Measurements from ENCODE around the gene OR10A2.

The OR10A2 gene, protein sequence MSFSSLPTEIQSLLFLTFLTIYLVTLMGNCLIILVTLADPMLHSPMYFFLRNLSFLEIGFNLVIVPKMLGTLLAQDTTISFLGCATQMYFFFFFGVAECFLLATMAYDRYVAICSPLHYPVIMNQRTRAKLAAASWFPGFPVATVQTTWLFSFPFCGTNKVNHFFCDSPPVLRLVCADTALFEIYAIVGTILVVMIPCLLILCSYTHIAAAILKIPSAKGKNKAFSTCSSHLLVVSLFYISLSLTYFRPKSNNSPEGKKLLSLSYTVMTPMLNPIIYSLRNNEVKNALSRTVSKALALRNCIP

DNA sequence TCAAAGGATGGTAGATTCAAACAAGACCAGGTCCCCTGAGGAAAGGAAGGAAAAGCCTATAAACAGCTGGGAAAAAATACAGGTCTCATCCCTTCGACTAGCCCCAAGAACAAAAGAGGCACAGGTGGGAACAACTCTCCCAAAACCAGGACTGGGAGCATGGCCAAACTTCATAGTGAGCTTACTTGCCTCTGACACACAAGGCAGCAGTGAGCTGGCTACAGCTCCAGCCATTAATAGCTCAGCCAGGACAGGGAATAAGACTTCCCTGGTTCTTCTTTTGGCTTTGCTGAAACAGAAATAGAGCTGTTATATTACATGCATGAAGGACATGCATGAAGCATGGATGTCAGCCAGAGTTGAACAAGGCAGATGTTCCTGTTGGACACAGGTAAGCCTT lies at the start of gene OR10A2:
Gene OR10A2 (plus strand): TSS at position 97 of the 400 bp plus-strand sequence. CDS start 6,698 bp downstream, outside the sequence.
- Histone ChIP-seq H3K9ac (ENCODE audit: low read length) (no peak within 1 kb of the TSS), H3K9me3 (ENCODE audit: control insufficient read depth, low read length) (no peaks in the 10 kb centered on the region), H3K4me3 (ENCODE audit: low read length) (no peak within 1 kb of the TSS), H3K4me1 (ENCODE audit: control insufficient read depth, insufficient read depth, low read length) (no peaks in the 10 kb centered on the region), H3K36me3 (ENCODE audit: control insufficient read depth, insufficient read depth, low read length, severe bottlenecking) (no peaks in the 10 kb centered on the region), H3K27me3 (replicated peaks; ENCODE audit: control insufficient read depth, insufficient read depth, low read length) (no peaks in the 10 kb centered on the region)
- DNase-seq (ENCODE audit: low read depth) = no peak

DNA sequence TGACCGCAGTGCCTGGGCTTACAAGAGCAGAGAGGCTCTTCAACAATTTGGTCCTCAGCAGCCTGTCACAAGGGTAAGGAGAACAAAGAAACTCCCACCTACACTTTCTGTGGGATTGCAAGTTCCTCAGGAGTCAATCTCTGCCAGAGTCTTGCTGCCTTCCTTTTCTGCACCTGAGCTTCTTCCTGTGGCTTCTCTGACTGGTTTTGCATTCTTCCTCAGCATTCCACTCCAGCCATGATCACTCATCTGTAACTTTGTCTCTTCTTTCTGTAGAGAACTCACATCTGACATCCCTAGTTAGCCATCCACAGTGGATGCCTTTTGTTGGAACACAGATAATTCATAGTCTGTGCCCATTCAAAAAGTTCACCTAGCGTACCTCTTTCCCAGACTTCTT lies 49.2 kb upstream of the OR10A2 start:
- peaks cover 14% of the 10 kb centered on the region for H3K27me3 ChIP-seq (replicated peaks; ENCODE audit: control insufficient read depth, insufficient read depth, low read length)
- DNase-seq (ENCODE audit: low read depth) = no peak
- H3K9me3 ChIP-seq (ENCODE audit: control insufficient read depth, low read length) = no peaks in the 10 kb centered on the region
- H3K9ac ChIP-seq (ENCODE audit: low read length) = no peak overlapping the region
- H3K36me3 ChIP-seq (ENCODE audit: control insufficient read depth, insufficient read depth, low read length, severe bottlenecking) = no peaks in the 10 kb centered on the region
- no peaks in the 10 kb centered on the region for H3K4me1 ChIP-seq (ENCODE audit: control insufficient read depth, insufficient read depth, low read length)
- H3K4me3 ChIP-seq (ENCODE audit: low read length) = no peak overlapping the region

DNA sequence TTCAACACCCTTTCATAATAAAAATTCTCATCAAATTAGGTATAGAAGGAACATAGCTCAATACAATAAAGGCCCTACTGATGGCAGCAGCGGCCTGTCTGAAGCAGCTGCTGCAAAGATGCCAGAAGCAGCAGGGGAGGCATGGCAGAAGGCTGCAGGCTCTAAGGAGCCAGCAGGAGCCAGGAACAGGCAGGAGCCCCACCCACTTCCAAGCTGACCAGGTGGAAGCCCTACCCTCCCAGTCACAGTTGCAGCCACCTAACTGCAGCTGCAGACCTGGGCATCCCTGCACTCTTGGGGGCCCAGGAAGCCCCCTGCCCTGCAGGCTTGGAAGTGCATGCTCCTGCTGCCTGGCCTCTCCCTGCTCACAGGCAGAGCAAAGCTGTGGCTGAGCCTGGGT lies 45.2 kb upstream of the OR10A2 start:
- Histone ChIP-seq H3K9ac (ENCODE audit: low read length) (no peak overlapping the region), H3K36me3 (ENCODE audit: control insufficient read depth, insufficient read depth, low read length, severe bottlenecking) (no peaks in the 10 kb centered on the region), H3K4me3 (ENCODE audit: low read length) (no peak overlapping the region), H3K4me1 (ENCODE audit: control insufficient read depth, insufficient read depth, low read length) (no peaks in the 10 kb centered on the region), H3K9me3 (ENCODE audit: control insufficient read depth, low read length) (peaks cover 9% of the 10 kb centered on the region), H3K27me3 (replicated peaks; ENCODE audit: control insufficient read depth, insufficient read depth, low read length) (peaks cover 12% of the 10 kb centered on the region)
- no peak for DNase-seq (ENCODE audit: low read depth)

DNA sequence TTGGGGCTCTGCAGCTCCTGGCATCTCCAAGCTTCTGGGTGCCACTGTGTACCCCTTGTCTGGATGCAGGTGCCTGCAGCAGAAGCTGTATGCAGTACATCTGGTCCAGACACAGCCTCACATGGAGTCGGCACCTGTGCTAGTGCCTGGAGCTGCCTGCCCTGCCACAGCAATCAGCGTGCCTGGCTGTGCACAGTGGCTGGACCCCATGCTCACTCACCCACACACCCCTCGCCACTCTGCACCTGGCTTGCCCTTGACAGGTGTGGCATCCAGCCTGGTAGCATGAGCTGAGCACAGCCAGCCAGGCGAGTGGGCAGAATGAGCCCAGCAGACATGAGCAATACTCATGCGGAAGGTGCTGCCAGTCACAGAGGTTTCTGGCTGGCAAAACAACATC lies 43.9 kb upstream of the OR10A2 start:
- Histone ChIP-seq H3K27me3 (replicated peaks; ENCODE audit: control insufficient read depth, insufficient read depth, low read length) (peaks cover 2% of the 10 kb centered on the region), H3K9ac (ENCODE audit: low read length) (no peak overlapping the region), H3K9me3 (ENCODE audit: control insufficient read depth, low read length) (peaks cover 9% of the 10 kb centered on the region), H3K36me3 (ENCODE audit: control insufficient read depth, insufficient read depth, low read length, severe bottlenecking) (no peaks in the 10 kb centered on the region), H3K4me1 (ENCODE audit: control insufficient read depth, insufficient read depth, low read length) (no peaks in the 10 kb centered on the region), H3K4me3 (ENCODE audit: low read length) (no peak overlapping the region)
- DNase-seq (ENCODE audit: low read depth) = no peak

DNA sequence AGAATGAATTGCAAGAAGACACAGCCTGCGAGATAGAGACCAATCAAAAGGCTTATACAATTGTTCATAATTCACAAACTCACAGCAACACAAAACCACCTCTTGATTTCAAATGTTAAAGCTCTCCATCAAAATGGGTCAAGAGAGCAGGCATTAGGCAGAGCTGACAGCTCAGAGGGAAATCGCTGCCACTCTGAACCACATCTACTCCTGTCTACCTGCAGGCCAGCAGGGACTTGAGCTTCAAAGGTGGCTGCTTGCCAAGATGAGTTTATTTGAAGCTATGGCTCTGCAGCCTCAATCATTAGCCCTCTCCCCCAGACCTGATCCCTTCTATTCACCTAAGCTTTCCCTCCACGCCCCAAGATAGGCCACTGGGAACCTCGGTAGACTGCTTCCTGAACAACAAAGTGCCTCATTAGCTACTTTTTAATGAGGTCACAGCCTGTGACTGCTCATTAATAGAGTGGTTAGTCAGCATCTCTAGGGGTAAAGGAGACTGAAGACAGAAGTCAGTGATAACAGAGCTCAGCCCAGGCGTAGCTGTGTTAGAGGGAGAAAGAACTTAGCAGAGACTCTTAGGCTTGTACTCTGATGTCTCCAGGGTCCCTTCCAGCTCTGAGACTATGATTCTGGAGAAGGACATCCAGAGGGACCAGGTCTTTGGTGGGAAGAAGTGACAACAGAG lies 38.6 kb upstream of the OR10A2 start:
- Histone ChIP-seq H3K9ac (ENCODE audit: low read length) (no peak overlapping the region), H3K36me3 (ENCODE audit: control insufficient read depth, insufficient read depth, low read length, severe bottlenecking) (no peaks in the 10 kb centered on the region), H3K27me3 (replicated peaks; ENCODE audit: control insufficient read depth, insufficient read depth, low read length) (no peaks in the 10 kb centered on the region), H3K4me3 (ENCODE audit: low read length) (no peak overlapping the region), H3K4me1 (ENCODE audit: control insufficient read depth, insufficient read depth, low read length) (no peaks in the 10 kb centered on the region), H3K9me3 (ENCODE audit: control insufficient read depth, low read length) (peaks cover 9% of the 10 kb centered on the region)
- DNase-seq (ENCODE audit: low read depth) = no peak

DNA sequence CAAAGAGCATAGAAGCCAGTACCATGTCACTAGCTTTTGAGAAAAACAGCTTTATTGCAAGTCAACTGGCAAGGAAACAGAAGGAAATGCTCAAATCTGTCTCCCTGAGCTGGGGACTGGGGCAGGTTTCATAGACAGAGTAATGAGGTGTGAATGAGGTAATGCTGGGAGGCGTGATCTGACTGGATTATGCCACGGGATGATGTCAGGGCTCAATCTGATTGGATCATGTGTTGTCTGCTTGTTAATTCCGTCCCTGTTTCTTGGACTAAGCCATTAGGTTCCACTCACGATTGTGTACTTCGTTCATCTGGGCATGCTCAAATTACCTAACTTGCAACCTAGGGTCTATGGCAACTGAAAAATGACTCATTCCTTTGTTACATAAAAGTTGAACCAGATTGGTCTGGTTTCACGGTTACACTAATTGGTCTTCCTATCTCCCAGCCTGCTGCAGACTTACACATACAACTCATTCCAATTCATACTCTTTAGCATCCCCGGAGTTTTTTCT lies 37.6 kb upstream of the OR10A2 start:
- H3K9me3 ChIP-seq (ENCODE audit: control insufficient read depth, low read length) = peaks cover 3% of the 10 kb centered on the region
- no peak overlapping the region for H3K4me3 ChIP-seq (ENCODE audit: low read length)
- H3K9ac ChIP-seq (ENCODE audit: low read length) = no peak overlapping the region
- H3K36me3 ChIP-seq (ENCODE audit: control insufficient read depth, insufficient read depth, low read length, severe bottlenecking) = no peaks in the 10 kb centered on the region
- H3K4me1 ChIP-seq (ENCODE audit: control insufficient read depth, insufficient read depth, low read length) = no peaks in the 10 kb centered on the region
- no peak for DNase-seq (ENCODE audit: low read depth)
- H3K27me3 ChIP-seq (replicated peaks; ENCODE audit: control insufficient read depth, insufficient read depth, low read length) = no peaks in the 10 kb centered on the region

DNA sequence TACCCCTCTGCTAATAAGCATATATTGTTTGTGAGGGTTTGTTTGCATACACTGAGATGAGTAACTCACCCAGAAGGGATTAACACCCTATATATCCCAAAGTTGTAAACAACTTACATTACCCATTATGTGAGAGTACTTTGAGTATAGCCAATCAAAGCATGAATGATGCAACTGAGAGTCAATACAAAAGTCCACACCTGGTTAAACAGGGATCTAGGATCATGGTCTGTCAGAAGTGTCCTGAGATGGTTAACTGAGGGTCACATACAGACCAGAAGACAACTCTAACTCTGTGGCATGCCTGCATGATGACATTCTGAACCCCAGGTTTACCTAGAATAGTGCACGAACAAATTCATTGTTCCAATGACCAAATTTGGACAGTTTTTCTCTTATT lies 34.8 kb upstream of the OR10A2 start:
- Histone ChIP-seq H3K4me3 (ENCODE audit: low read length) (no peak overlapping the region), H3K36me3 (ENCODE audit: control insufficient read depth, insufficient read depth, low read length, severe bottlenecking) (no peaks in the 10 kb centered on the region), H3K9ac (ENCODE audit: low read length) (no peak overlapping the region), H3K4me1 (ENCODE audit: control insufficient read depth, insufficient read depth, low read length) (no peaks in the 10 kb centered on the region), H3K27me3 (replicated peaks; ENCODE audit: control insufficient read depth, insufficient read depth, low read length) (no peaks in the 10 kb centered on the region), H3K9me3 (ENCODE audit: control insufficient read depth, low read length) (no peaks in the 10 kb centered on the region)
- no peak for DNase-seq (ENCODE audit: low read depth)

DNA sequence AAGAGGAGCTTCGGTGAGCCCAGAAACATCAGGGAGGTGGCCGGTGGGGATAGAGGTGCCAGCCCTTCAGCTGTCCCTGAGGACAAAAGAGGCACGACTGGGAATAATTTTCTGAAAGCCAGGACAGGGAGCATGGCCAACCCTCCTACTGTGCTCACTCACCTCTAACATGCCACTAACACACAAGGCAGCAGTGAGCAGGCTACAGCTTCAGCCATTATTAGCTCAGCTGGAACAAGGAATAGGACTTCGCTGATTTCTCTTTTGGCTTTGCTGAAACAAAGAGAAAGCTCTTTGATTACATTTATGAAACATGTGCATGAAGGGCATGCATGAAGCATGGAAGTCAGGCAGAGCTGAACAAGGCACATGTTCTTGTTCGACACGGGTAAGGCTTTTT lies 29.5 kb upstream of the OR10A2 start:
- Histone ChIP-seq H3K4me1 (ENCODE audit: control insufficient read depth, insufficient read depth, low read length) (no peaks in the 10 kb centered on the region), H3K9ac (ENCODE audit: low read length) (no peak overlapping the region), H3K27me3 (replicated peaks; ENCODE audit: control insufficient read depth, insufficient read depth, low read length) (no peaks in the 10 kb centered on the region), H3K4me3 (ENCODE audit: low read length) (no peak overlapping the region), H3K9me3 (ENCODE audit: control insufficient read depth, low read length) (no peaks in the 10 kb centered on the region), H3K36me3 (ENCODE audit: control insufficient read depth, insufficient read depth, low read length, severe bottlenecking) (no peaks in the 10 kb centered on the region)
- no peak for DNase-seq (ENCODE audit: low read depth)

DNA sequence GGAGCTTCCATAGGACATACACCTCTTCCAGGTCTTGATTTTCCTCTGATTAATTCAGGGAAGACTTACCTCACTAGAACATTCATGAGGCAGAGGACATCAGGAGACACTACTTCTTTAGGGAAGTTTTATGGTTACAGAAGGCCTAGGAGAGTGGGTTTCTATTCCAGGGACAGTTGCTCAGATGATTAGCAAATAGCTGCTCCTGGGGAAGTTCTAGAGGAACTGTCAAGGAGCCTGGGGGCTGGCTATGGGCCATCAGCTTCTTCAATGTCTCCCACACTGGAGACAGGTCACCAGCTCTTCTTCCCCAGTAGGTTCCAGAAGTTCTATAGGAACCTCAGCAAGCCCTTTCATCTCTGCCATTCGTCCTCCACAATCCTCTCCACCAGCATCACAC lies 28.8 kb upstream of the OR10A2 start:
- Histone ChIP-seq H3K9me3 (ENCODE audit: control insufficient read depth, low read length) (no peaks in the 10 kb centered on the region), H3K9ac (ENCODE audit: low read length) (no peak overlapping the region), H3K36me3 (ENCODE audit: control insufficient read depth, insufficient read depth, low read length, severe bottlenecking) (no peaks in the 10 kb centered on the region), H3K4me3 (ENCODE audit: low read length) (no peak overlapping the region), H3K4me1 (ENCODE audit: control insufficient read depth, insufficient read depth, low read length) (no peaks in the 10 kb centered on the region), H3K27me3 (replicated peaks; ENCODE audit: control insufficient read depth, insufficient read depth, low read length) (no peaks in the 10 kb centered on the region)
- no peak for DNase-seq (ENCODE audit: low read depth)

DNA sequence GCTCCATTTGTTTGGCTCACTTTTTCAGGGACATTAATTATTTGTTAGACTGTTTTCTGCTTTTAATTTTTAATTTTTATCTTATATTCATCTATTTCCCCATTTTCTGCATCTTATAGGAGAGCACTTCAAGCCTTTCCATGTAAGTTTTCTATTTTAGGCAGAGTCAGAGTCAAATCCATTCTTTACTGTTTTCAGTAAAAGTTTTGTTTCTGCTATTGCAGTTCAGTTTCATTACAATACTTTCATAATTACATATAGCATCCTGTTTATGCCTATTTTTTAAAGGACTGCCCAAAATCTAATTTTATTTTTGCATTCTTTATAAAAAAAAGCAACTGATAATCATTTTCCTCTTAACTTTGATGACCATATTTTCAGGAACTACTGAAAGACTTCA lies 21.2 kb upstream of the OR10A2 start:
- H3K4me1 ChIP-seq (ENCODE audit: control insufficient read depth, insufficient read depth, low read length) = no peaks in the 10 kb centered on the region
- H3K9me3 ChIP-seq (ENCODE audit: control insufficient read depth, low read length) = peaks cover 9% of the 10 kb centered on the region
- no peak overlapping the region for H3K4me3 ChIP-seq (ENCODE audit: low read length)
- no peaks in the 10 kb centered on the region for H3K27me3 ChIP-seq (replicated peaks; ENCODE audit: control insufficient read depth, insufficient read depth, low read length)
- no peaks in the 10 kb centered on the region for H3K36me3 ChIP-seq (ENCODE audit: control insufficient read depth, insufficient read depth, low read length, severe bottlenecking)
- H3K9ac ChIP-seq (ENCODE audit: low read length) = no peak overlapping the region
- DNase-seq (ENCODE audit: low read depth) = no peak

DNA sequence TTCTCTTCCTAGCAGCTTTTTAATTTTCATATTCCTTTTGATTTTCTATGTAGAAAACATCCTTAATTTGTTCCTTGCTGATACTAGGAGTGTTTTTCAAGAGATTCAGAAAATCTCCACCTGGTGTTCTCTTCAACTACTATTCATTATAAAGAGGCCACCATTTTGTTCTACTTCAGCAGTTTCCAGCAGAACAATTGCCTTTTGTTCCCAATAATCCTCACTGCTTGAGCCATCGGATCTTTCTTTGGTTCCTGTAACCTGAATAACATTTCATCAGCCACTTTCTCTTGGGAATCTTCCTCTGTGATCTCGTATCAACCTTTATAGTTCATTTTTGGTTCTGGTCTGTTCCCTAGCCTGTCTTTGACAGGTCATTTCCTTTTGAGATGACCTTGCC lies 19.2 kb upstream of the OR10A2 start:
- Histone ChIP-seq H3K9me3 (ENCODE audit: control insufficient read depth, low read length) (peaks cover 9% of the 10 kb centered on the region), H3K36me3 (ENCODE audit: control insufficient read depth, insufficient read depth, low read length, severe bottlenecking) (no peaks in the 10 kb centered on the region), H3K9ac (ENCODE audit: low read length) (no peak overlapping the region), H3K4me1 (ENCODE audit: control insufficient read depth, insufficient read depth, low read length) (no peaks in the 10 kb centered on the region), H3K4me3 (ENCODE audit: low read length) (no peak overlapping the region), H3K27me3 (replicated peaks; ENCODE audit: control insufficient read depth, insufficient read depth, low read length) (no peaks in the 10 kb centered on the region)
- DNase-seq (ENCODE audit: low read depth) = no peak

Data from adipocyte (in vitro differentiated cells).